Neural progenitor cell (in vitro differentiated cells): ENCODE data around the gene ZNF423. TPM values are rescaled to one million over a fixed set of nuclear protein-coding genes. Genes with fewer than 3 reads are reported as not detected.

ENCODE experiments used
- DNase-seq: peaks from one replicate; pipeline ENCODE4 v3.0.0-alpha.2; 2016; ENCODE audit warnings: low spot score
- H2AFZ ChIP-seq: fragments of 200-600 bp; sonication (generic); replicated peaks from 2 replicates; pipeline ENCODE4 v1.6.1; 2016; ENCODE audit warnings: antibody characterized with exemption
- H3F3A ChIP-seq: fragments of 200-600 bp; sonication (generic); 2 replicates; pipeline ENCODE4 v1.6.1; 2016; ENCODE audit warnings: antibody characterized with exemption, low read depth
- H3K27ac ChIP-seq: fragments of 200-600 bp; sonication (generic); 2 replicates; pipeline ENCODE4 v1.5.1; 2016; ENCODE audit warnings: mild to moderate bottlenecking
- H3K27me3 ChIP-seq: fragments of 200-600 bp; sonication (generic); 2 replicates; pipeline ENCODE4 v1.6.1; 2016; ENCODE audit warnings: mild to moderate bottlenecking, moderate library complexity
- H3K36me3 ChIP-seq: fragments of 200-600 bp; sonication (generic); 2 replicates; pipeline ENCODE4 v1.5.1; 2016
- H3K4me1 ChIP-seq: fragments of 200-600 bp; sonication (generic); 2 replicates; pipeline ENCODE4 v1.6.1; 2016; ENCODE audit warnings: mixed run types
- H3K4me2 ChIP-seq: fragments of 200-600 bp; sonication (generic); 2 replicates; pipeline ENCODE4 v1.6.1; 2016
- H3K4me3 ChIP-seq: fragments of 200-600 bp; sonication (generic); 2 replicates; pipeline ENCODE4 v1.5.1; 2016
- H3K79me2 ChIP-seq: fragments of 200-600 bp; sonication (generic); 2 replicates; pipeline ENCODE4 v1.6.1; 2016; ENCODE audit warnings: low read depth
- H3K9ac ChIP-seq: fragments of 200-600 bp; sonication (generic); 2 replicates; pipeline ENCODE4 v1.6.1; 2016
- H3K9me3 ChIP-seq: fragments of 200-600 bp; sonication (generic); 2 replicates; pipeline ENCODE4 v1.5.1; 2016; ENCODE audit warnings: low read depth
- H4K20me1 ChIP-seq: fragments of 200-600 bp; sonication (generic); 2 replicates; pipeline ENCODE4 v1.6.1; 2016; ENCODE audit warnings: low read depth
- H3K27ac Mint-ChIP-seq: 3 replicates; pipeline ENCODE4 v1.8.0; 2021; ENCODE audit warnings: mixed read lengths
- H3K27me3 Mint-ChIP-seq: 2 replicates; pipeline ENCODE4 v1.8.0; 2022; ENCODE audit warnings: low read depth, mild to moderate bottlenecking, inconsistent platforms, moderate library complexity, mixed read lengths; ENCODE audit not compliant: insufficient read depth
- H3K36me3 Mint-ChIP-seq: 3 replicates; pipeline ENCODE4 v1.8.0; 2021; ENCODE audit warnings: mixed read lengths
- H3K4me1 Mint-ChIP-seq: 3 replicates; pipeline ENCODE4 v1.8.0; 2021; ENCODE audit warnings: mixed read lengths
- H3K4me3 Mint-ChIP-seq: 3 replicates; pipeline ENCODE4 v1.8.0; 2021; ENCODE audit warnings: mild to moderate bottlenecking, moderate library complexity, mixed read lengths
- H3K9me3 Mint-ChIP-seq: 3 replicates; pipeline ENCODE4 v1.8.0; 2020; ENCODE audit warnings: mixed read lengths
- EZH2 ChIP-seq: fragments of 200-600 bp; sonication (generic); IDR thresholded peaks from 2 replicates; pipeline ENCODE4 v1.6.1; 2017; ENCODE audit warnings: antibody characterized with exemption, mild to moderate bottlenecking, moderate library complexity
- EZH2phosphoT487 ChIP-seq: fragments of 200-600 bp; sonication (generic); IDR thresholded peaks from 2 replicates; pipeline ENCODE4 v1.6.1; 2017; ENCODE audit warnings: antibody characterized with exemption
- total RNA-seq: library from RNA; depleted of rRNA; stranded (reverse); fragments of >200 nt; gene quantifications from 2 replicates; pipeline ENCODE4 v1.2.3, GENCODE V29; 2015; ENCODE audit warnings: low replicate concordance
- TF ChIP-seq, protein P1 (sequence below): fragments of 200-600 bp; sonication (generic); IDR thresholded peaks from 2 replicates; pipeline ENCODE4 v1.5.1; 2017; ENCODE audit warnings: antibody characterized with exemption, mild to moderate bottlenecking

Gene ZNF423
- total RNA-seq, 1 donor from 2014 or later, result 21.9 TPM

GRCh38 chr16:49519741-49520140 is 336.2 kb downstream of the ZNF423 start:
- Histone ChIP-seq H4K20me1 (peaks cover 14% of the 10 kb centered on the region), H3K36me3 (no peaks in the 10 kb centered on the region), H3F3A (no peaks in the 10 kb centered on the region), H3K4me3 (no peak overlapping the region), H3K27me3 (no peaks in the 10 kb centered on the region), H2AFZ (no peak overlapping the region), H3K9ac (no peak overlapping the region), H3K4me2 (no peak overlapping the region), H3K27ac (no peak overlapping the region), H3K79me2 (no peaks in the 10 kb centered on the region), H3K4me1 (no peaks in the 10 kb centered on the region), H3K9me3 (no peaks in the 10 kb centered on the region)
- H3K36me3 Mint-ChIP-seq, result peaks cover 28% of the 10 kb centered on the region
- TF ChIP-seq, protein P1, sequence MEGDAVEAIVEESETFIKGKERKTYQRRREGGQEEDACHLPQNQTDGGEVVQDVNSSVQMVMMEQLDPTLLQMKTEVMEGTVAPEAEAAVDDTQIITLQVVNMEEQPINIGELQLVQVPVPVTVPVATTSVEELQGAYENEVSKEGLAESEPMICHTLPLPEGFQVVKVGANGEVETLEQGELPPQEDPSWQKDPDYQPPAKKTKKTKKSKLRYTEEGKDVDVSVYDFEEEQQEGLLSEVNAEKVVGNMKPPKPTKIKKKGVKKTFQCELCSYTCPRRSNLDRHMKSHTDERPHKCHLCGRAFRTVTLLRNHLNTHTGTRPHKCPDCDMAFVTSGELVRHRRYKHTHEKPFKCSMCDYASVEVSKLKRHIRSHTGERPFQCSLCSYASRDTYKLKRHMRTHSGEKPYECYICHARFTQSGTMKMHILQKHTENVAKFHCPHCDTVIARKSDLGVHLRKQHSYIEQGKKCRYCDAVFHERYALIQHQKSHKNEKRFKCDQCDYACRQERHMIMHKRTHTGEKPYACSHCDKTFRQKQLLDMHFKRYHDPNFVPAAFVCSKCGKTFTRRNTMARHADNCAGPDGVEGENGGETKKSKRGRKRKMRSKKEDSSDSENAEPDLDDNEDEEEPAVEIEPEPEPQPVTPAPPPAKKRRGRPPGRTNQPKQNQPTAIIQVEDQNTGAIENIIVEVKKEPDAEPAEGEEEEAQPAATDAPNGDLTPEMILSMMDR, result no peak
- TF ChIP-seq EZH2phosphoT487 (no peak), EZH2 (no peak)
- H3K4me3 Mint-ChIP-seq, result no peak overlapping the region
- no peak for DNase-seq
- H3K9me3 Mint-ChIP-seq, result no peaks in the 10 kb centered on the region
- peaks cover 9% of the 10 kb centered on the region for H3K4me1 Mint-ChIP-seq
- peaks cover 4% of the 10 kb centered on the region for H3K27me3 Mint-ChIP-seq
- no peak overlapping the region for H3K27ac Mint-ChIP-seq

GRCh38 chr16:49519008-49519656 is 336.8 kb downstream of the ZNF423 start:
- peaks cover 12% of the 10 kb centered on the region for H3K4me1 Mint-ChIP-seq
- no peak for DNase-seq
- no peak overlapping the region for H3K27ac Mint-ChIP-seq
- Histone ChIP-seq H3K9me3 (no peaks in the 10 kb centered on the region), H4K20me1 (peaks cover 19% of the 10 kb centered on the region), H3K9ac (no peak overlapping the region), H3K27ac (no peak overlapping the region), H3K36me3 (no peaks in the 10 kb centered on the region), H3K27me3 (no peaks in the 10 kb centered on the region), H3F3A (no peaks in the 10 kb centered on the region), H3K79me2 (no peaks in the 10 kb centered on the region), H2AFZ (no peak overlapping the region), H3K4me3 (no peak overlapping the region), H3K4me2 (no peak overlapping the region), H3K4me1 (no peaks in the 10 kb centered on the region)
- TF ChIP-seq, protein P1, result no peak
- no peak for TF ChIP-seq EZH2phosphoT487
- TF ChIP-seq EZH2, result no peak
- peaks cover 28% of the 10 kb centered on the region for H3K36me3 Mint-ChIP-seq
- no peak overlapping the region for H3K4me3 Mint-ChIP-seq
- no peaks in the 10 kb centered on the region for H3K9me3 Mint-ChIP-seq
- peaks cover 5% of the 10 kb centered on the region for H3K27me3 Mint-ChIP-seq

- Histone ChIP-seq H3K27me3 (no peaks in the 10 kb centered on the region), H3K4me2 (no peak overlapping the region), H4K20me1 (peaks cover 25% of the 10 kb centered on the region), H3K9me3 (no peaks in the 10 kb centered on the region), H3K27ac (no peak overlapping the region), H3K4me3 (no peak overlapping the region), H2AFZ (no peak overlapping the region), H3K36me3 (no peaks in the 10 kb centered on the region), H3K79me2 (no peaks in the 10 kb centered on the region), H3K4me1 (no peaks in the 10 kb centered on the region), H3F3A (no peaks in the 10 kb centered on the region), H3K9ac (no peak overlapping the region)
- H3K27me3 Mint-ChIP-seq, result peaks cover 7% of the 10 kb centered on the region
- no peak overlapping the region for H3K27ac Mint-ChIP-seq
- no peaks in the 10 kb centered on the region for H3K9me3 Mint-ChIP-seq
- TF ChIP-seq EZH2phosphoT487, result no peak
- TF ChIP-seq, protein P1, result no peak
- no peak for TF ChIP-seq EZH2
- no peak for DNase-seq
- H3K4me1 Mint-ChIP-seq, result peaks cover 10% of the 10 kb centered on the region
- H3K36me3 Mint-ChIP-seq, result peaks cover 24% of the 10 kb centered on the region
- H3K4me3 Mint-ChIP-seq, result no peak overlapping the region
These were observed 339.4 kb downstream of the ZNF423 start for GRCh38 chr16:49516382-49517036.
